ENCODE results near the gene CNTNAP2.

CNTNAP2 gene

GRCh38 chr7:147053746-147054145, 937.1 kb downstream of the CNTNAP2 start:
- DNase-seq, result no peak
- Mint-ChIP-seq H3K9me3 (peaks cover 8% of the 10 kb centered on the region in 2 donors), H3K27me3 (no peaks in the 10 kb centered on the region), H3K36me3 (ENCODE audit: insufficient read depth) (no peaks in the 10 kb centered on the region), H3K4me1 (ENCODE audit: low read depth in 2 of 2) (no peaks in the 10 kb centered on the region), H3K27ac (no peak overlapping the region), H3K4me3 (no peak overlapping the region)
- ATAC-seq (replicated peaks), result no peak

- no peak overlapping the region for H3K27ac Mint-ChIP-seq
- no peaks in the 10 kb centered on the region for H3K27me3 Mint-ChIP-seq
- no peaks in the 10 kb centered on the region for H3K36me3 Mint-ChIP-seq (ENCODE audit: insufficient read depth)
- H3K4me1 Mint-ChIP-seq (ENCODE audit: low read depth in 2 of 2), result no peaks in the 10 kb centered on the region
- no peak overlapping the region for H3K4me3 Mint-ChIP-seq
- no peak for ATAC-seq (replicated peaks)
- H3K9me3 Mint-ChIP-seq, result peaks cover 0 to 7% of the 10 kb centered on the region in 2 donors
- no peak for DNase-seq
These were observed 943.5 kb downstream of the CNTNAP2 start for GRCh38 chr7:147060070-147060469.

- Mint-ChIP-seq H3K27ac (no peak overlapping the region), H3K36me3 (ENCODE audit: insufficient read depth) (no peaks in the 10 kb centered on the region), H3K9me3 (peaks cover 0 to 2% of the 10 kb centered on the region in 2 donors), H3K4me1 (ENCODE audit: low read depth in 2 of 2) (no peaks in the 10 kb centered on the region), H3K4me3 (no peak overlapping the region), H3K27me3 (no peaks in the 10 kb centered on the region)
- ATAC-seq (replicated peaks) (no peak), DNase-seq (no peak)
These were observed 946.3 kb downstream of the CNTNAP2 start for GRCh38 chr7:147062897-147063296.

GRCh38 chr7:147068842-147069241, 952.2 kb downstream of the CNTNAP2 start:
- Mint-ChIP-seq H3K27me3 (no peaks in the 10 kb centered on the region), H3K4me1 (ENCODE audit: low read depth in 2 of 2) (no peaks in the 10 kb centered on the region), H3K36me3 (ENCODE audit: insufficient read depth) (no peaks in the 10 kb centered on the region), H3K4me3 (no peak overlapping the region), H3K9me3 (peaks cover 14 to 31% of the 10 kb centered on the region in 2 donors), H3K27ac (no peak overlapping the region)
- ATAC-seq (replicated peaks) (no peak), DNase-seq (no peak)

- no peaks in the 10 kb centered on the region for H3K36me3 Mint-ChIP-seq (ENCODE audit: insufficient read depth)
- peaks cover 14 to 37% of the 10 kb centered on the region in 2 donors for H3K9me3 Mint-ChIP-seq
- ATAC-seq (replicated peaks), result no peak
- no peaks in the 10 kb centered on the region for H3K4me1 Mint-ChIP-seq (ENCODE audit: low read depth in 2 of 2)
- no peak overlapping the region for H3K27ac Mint-ChIP-seq
- H3K27me3 Mint-ChIP-seq, result no peaks in the 10 kb centered on the region
- no peak for DNase-seq
- H3K4me3 Mint-ChIP-seq, result no peak overlapping the region
These were observed 953.2 kb downstream of the CNTNAP2 start for GRCh38 chr7:147069771-147070170.

- ATAC-seq (replicated peaks) (no peak), DNase-seq (no peak)
- H3K4me1 Mint-ChIP-seq (ENCODE audit: low read depth in 2 of 2), result no peaks in the 10 kb centered on the region
- no peak overlapping the region for H3K4me3 Mint-ChIP-seq
- peaks cover 14 to 37% of the 10 kb centered on the region in 2 donors for H3K9me3 Mint-ChIP-seq
- H3K27me3 Mint-ChIP-seq, result no peaks in the 10 kb centered on the region
- H3K36me3 Mint-ChIP-seq (ENCODE audit: insufficient read depth), result no peaks in the 10 kb centered on the region
- H3K27ac Mint-ChIP-seq, result no peak overlapping the region
These were observed 954.3 kb downstream of the CNTNAP2 start for GRCh38 chr7:147070886-147071285.

GRCh38 chr7:147071536-147071935, 954.9 kb downstream of the CNTNAP2 start:
- no peak for ATAC-seq (replicated peaks)
- Mint-ChIP-seq H3K36me3 (ENCODE audit: insufficient read depth) (no peaks in the 10 kb centered on the region), H3K27me3 (no peaks in the 10 kb centered on the region), H3K9me3 (peaks cover 14 to 37% of the 10 kb centered on the region in 2 donors), H3K27ac (no peak overlapping the region), H3K4me3 (no peak overlapping the region), H3K4me1 (ENCODE audit: low read depth in 2 of 2) (no peaks in the 10 kb centered on the region)
- DNase-seq, result no peak

- no peak for ATAC-seq (replicated peaks)
- Mint-ChIP-seq H3K4me1 (ENCODE audit: low read depth in 2 of 2) (no peaks in the 10 kb centered on the region), H3K9me3 (peaks cover 4 to 11% of the 10 kb centered on the region in 2 donors), H3K27ac (no peak overlapping the region), H3K4me3 (no peak overlapping the region), H3K36me3 (ENCODE audit: insufficient read depth) (no peaks in the 10 kb centered on the region), H3K27me3 (no peaks in the 10 kb centered on the region)
- DNase-seq, result no peak
These were observed 961.7 kb downstream of the CNTNAP2 start for GRCh38 chr7:147078312-147078711.

GRCh38 chr7:147079083-147079482, 962.5 kb downstream of the CNTNAP2 start:
- Mint-ChIP-seq H3K27ac (no peak overlapping the region), H3K36me3 (ENCODE audit: insufficient read depth) (no peaks in the 10 kb centered on the region), H3K4me3 (no peak overlapping the region), H3K4me1 (ENCODE audit: low read depth in 2 of 2) (no peaks in the 10 kb centered on the region), H3K9me3 (peaks cover 1 to 3% of the 10 kb centered on the region in 2 donors), H3K27me3 (no peaks in the 10 kb centered on the region)
- DNase-seq (no peak), ATAC-seq (replicated peaks) (no peak)

GRCh38 chr7:147079921-147080420, 963.4 kb downstream of the CNTNAP2 start:
- Mint-ChIP-seq H3K27ac (no peak overlapping the region), H3K9me3 (peaks cover 0 to 1% of the 10 kb centered on the region in 2 donors), H3K36me3 (ENCODE audit: insufficient read depth) (no peaks in the 10 kb centered on the region), H3K4me3 (no peak overlapping the region), H3K27me3 (no peaks in the 10 kb centered on the region), H3K4me1 (ENCODE audit: low read depth in 2 of 2) (no peaks in the 10 kb centered on the region)
- ATAC-seq (replicated peaks) (no peak), DNase-seq (no peak)

GRCh38 chr7:147081117-147081516, 964.5 kb downstream of the CNTNAP2 start:
- Mint-ChIP-seq H3K36me3 (ENCODE audit: insufficient read depth) (no peaks in the 10 kb centered on the region), H3K27ac (no peak overlapping the region), H3K4me3 (no peak overlapping the region), H3K27me3 (no peaks in the 10 kb centered on the region), H3K4me1 (ENCODE audit: low read depth in 2 of 2) (no peaks in the 10 kb centered on the region), H3K9me3 (peaks cover 0 to 3% of the 10 kb centered on the region in 2 donors)
- ATAC-seq (replicated peaks) (no peak), DNase-seq (no peak)

- no peak overlapping the region for H3K27ac Mint-ChIP-seq
- H3K27me3 Mint-ChIP-seq, result no peaks in the 10 kb centered on the region
- DNase-seq (no peak), ATAC-seq (replicated peaks) (no peak)
- H3K36me3 Mint-ChIP-seq (ENCODE audit: insufficient read depth), result no peaks in the 10 kb centered on the region
- peaks cover 2 to 5% of the 10 kb centered on the region in 2 donors for H3K9me3 Mint-ChIP-seq
- no peaks in the 10 kb centered on the region for H3K4me1 Mint-ChIP-seq (ENCODE audit: low read depth in 2 of 2)
- H3K4me3 Mint-ChIP-seq, result no peak overlapping the region
These were observed 972.5 kb downstream of the CNTNAP2 start for GRCh38 chr7:147089051-147089461.

- Mint-ChIP-seq H3K36me3 (ENCODE audit: insufficient read depth) (no peaks in the 10 kb centered on the region), H3K4me1 (ENCODE audit: low read depth in 2 of 2) (no peaks in the 10 kb centered on the region), H3K27ac (no peak overlapping the region), H3K9me3 (peaks cover 2 to 5% of the 10 kb centered on the region in 2 donors), H3K27me3 (no peaks in the 10 kb centered on the region), H3K4me3 (no peak overlapping the region)
- ATAC-seq (replicated peaks), result no peak
- no peak for DNase-seq
These were observed 973.0 kb downstream of the CNTNAP2 start for GRCh38 chr7:147089608-147090007.

- Mint-ChIP-seq H3K4me3 (no peak overlapping the region), H3K36me3 (ENCODE audit: insufficient read depth) (no peaks in the 10 kb centered on the region), H3K27me3 (no peaks in the 10 kb centered on the region), H3K9me3 (peaks cover 7 to 25% of the 10 kb centered on the region in 2 donors), H3K4me1 (ENCODE audit: low read depth in 2 of 2) (no peaks in the 10 kb centered on the region), H3K27ac (no peak overlapping the region)
- no peak for DNase-seq
- no peak for ATAC-seq (replicated peaks)
These were observed 980.0 kb downstream of the CNTNAP2 start for GRCh38 chr7:147096629-147097028.

- H3K4me1 Mint-ChIP-seq (ENCODE audit: low read depth in 2 of 2), result no peaks in the 10 kb centered on the region
- no peak overlapping the region for H3K27ac Mint-ChIP-seq
- no peak overlapping the region for H3K4me3 Mint-ChIP-seq
- H3K36me3 Mint-ChIP-seq (ENCODE audit: insufficient read depth), result no peaks in the 10 kb centered on the region
- no peak for ATAC-seq (replicated peaks)
- no peaks in the 10 kb centered on the region for H3K27me3 Mint-ChIP-seq
- peaks cover 5 to 32% of the 10 kb centered on the region in 2 donors for H3K9me3 Mint-ChIP-seq
- no peak for DNase-seq
These were observed 986.6 kb downstream of the CNTNAP2 start for GRCh38 chr7:147103224-147103623.

All from effector memory CD8-positive, alpha-beta T cell (primary cell).